WTC11 (cell line): ENCODE results near the gene DNAJB8. TPM values are rescaled to one million over a fixed set of nuclear protein-coding genes. Genes with fewer than 3 reads are reported as not detected.

Experiments
- ATAC-seq: fragments of 200-7000 bp; cut with Tn5 transposase; 2 replicates; pipeline ENCODE4 v1.10.0; 2021; ENCODE audit warnings: mild to moderate bottlenecking, moderate library complexity
- CTCF ChIA-PET: fragments of 300-600 bp; sonication (Branson Sonifier 250); formaldehyde crosslinking; loops from one replicate; lab custom pipeline; 2021; ENCODE audit warnings: antibody characterized with exemption; lab: Charles Lee
- POLR2A ChIA-PET: fragments of 350-600 bp; sonication (Branson Sonifier 250); formaldehyde crosslinking; loops from one replicate; lab custom pipeline; 2021; ENCODE audit warnings: antibody characterized with exemption; lab: Charles Lee
- DNase-seq: peaks from one replicate; pipeline ENCODE4 v3.0.0; 2021; ENCODE audit warnings: low spot score
- H3K27ac Mint-ChIP-seq: 2 replicates; pipeline ENCODE4 v1.8.0; 2021; ENCODE audit warnings: mixed read lengths
- H3K27me3 Mint-ChIP-seq: 2 replicates; pipeline ENCODE4 v1.8.0; 2021; ENCODE audit warnings: low read depth, mild to moderate bottlenecking, moderate library complexity, mixed read lengths
- H3K36me3 Mint-ChIP-seq: 2 replicates; pipeline ENCODE4 v1.8.0; 2021; ENCODE audit warnings: mixed read lengths
- H3K4me1 Mint-ChIP-seq: 2 replicates; pipeline ENCODE4 v1.8.0; 2022; ENCODE audit warnings: mixed read lengths
- H3K4me3 Mint-ChIP-seq: 2 replicates; pipeline ENCODE4 v1.8.0; 2021; ENCODE audit warnings: mild to moderate bottlenecking, moderate library complexity, mixed read lengths
- H3K9me3 Mint-ChIP-seq: 2 replicates; pipeline ENCODE4 v1.8.0; 2021; ENCODE audit warnings: mixed read lengths
- CREM ChIP-seq: sonication (generic); formaldehyde crosslinking; IDR thresholded peaks from 2 replicates; pipeline ENCODE4 v1.8.1; 2022; ENCODE audit warnings: mild to moderate bottlenecking, missing genetic modification reagents, moderate library complexity
- IRF1 ChIP-seq: sonication (generic); formaldehyde crosslinking; IDR thresholded peaks from 2 replicates; pipeline ENCODE4 v1.8.0; 2023; ENCODE audit warnings: missing genetic modification reagents
- MLX ChIP-seq: sonication (generic); formaldehyde crosslinking; IDR thresholded peaks from 2 replicates; pipeline ENCODE4 v1.8.1; 2023; ENCODE audit warnings: mild to moderate bottlenecking, missing genetic modification reagents, moderate library complexity
- NFE2L1 ChIP-seq: sonication (generic); formaldehyde crosslinking; IDR thresholded peaks from 2 replicates; pipeline ENCODE4 v1.8.1; 2023; ENCODE audit warnings: missing genetic modification reagents
- NR1H2 ChIP-seq: sonication (generic); formaldehyde crosslinking; IDR thresholded peaks from 2 replicates; pipeline ENCODE4 v1.9.0; 2021; ENCODE audit warnings: mild to moderate bottlenecking, moderate library complexity, missing genetic modification reagents
- PRRX2 ChIP-seq: fragments of 250-450 bp; sonication (Bioruptor Pico); IDR thresholded peaks from 2 replicates; pipeline ENCODE4 v1.8.0; 2021; ENCODE audit warnings: mild to moderate bottlenecking
- USF2 ChIP-seq: sonication (generic); formaldehyde crosslinking; IDR thresholded peaks from 2 replicates; pipeline ENCODE4 v1.8.1; 2023; ENCODE audit warnings: mild to moderate bottlenecking, missing genetic modification reagents, moderate library complexity
- ZNF138 ChIP-seq: sonication (generic); formaldehyde crosslinking; conservative IDR thresholded peaks from 2 replicates; pipeline ENCODE4 v1.8.1; 2022; ENCODE audit warnings: mild to moderate bottlenecking, moderate library complexity, missing genetic modification reagents
- total RNA-seq: library from RNA; stranded (reverse); gene quantifications from 3 replicates; pipeline ENCODE4 v1.2.3, GENCODE V29; 2021
- TF ChIP-seq, protein P1 (sequence below): fragments of 250-450 bp; sonication (Bioruptor Pico); IDR thresholded peaks from 2 replicates; pipeline ENCODE4 v1.9.0; 2021; ENCODE audit warnings: mild to moderate bottlenecking
- TF ChIP-seq, protein P2 (sequence below): sonication (generic); formaldehyde crosslinking; IDR thresholded peaks from 2 replicates; pipeline ENCODE4 v1.8.1; 2023; ENCODE audit warnings: mild to moderate bottlenecking, missing genetic modification reagents
- TF ChIP-seq, protein P3 (sequence below): fragments of 250-450 bp; sonication (Bioruptor Pico); IDR thresholded peaks from 2 replicates; pipeline ENCODE4 v1.9.0; 2021; ENCODE audit warnings: mild to moderate bottlenecking, borderline replicate concordance
- TF ChIP-seq, protein P4 (sequence below): sonication (generic); formaldehyde crosslinking; IDR thresholded peaks from 2 replicates; pipeline ENCODE4 v1.8.1; 2022; ENCODE audit warnings: missing genetic modification reagents, borderline replicate concordance
- TF ChIP-seq, protein P5 (sequence below): fragments of 200-600 bp; IDR thresholded peaks from 2 replicates; pipeline ENCODE4 v1.8.0; 2022; ENCODE audit warnings: antibody characterized with exemption
- TF ChIP-seq, protein P6 (sequence below): sonication (generic); formaldehyde crosslinking; IDR thresholded peaks from 2 replicates; pipeline ENCODE4 v1.8.1; 2023; ENCODE audit warnings: mild to moderate bottlenecking, missing genetic modification reagents

Gene DNAJB8
- total RNA-seq, 1 experiment from 2014 or later, result not detected

DNA sequence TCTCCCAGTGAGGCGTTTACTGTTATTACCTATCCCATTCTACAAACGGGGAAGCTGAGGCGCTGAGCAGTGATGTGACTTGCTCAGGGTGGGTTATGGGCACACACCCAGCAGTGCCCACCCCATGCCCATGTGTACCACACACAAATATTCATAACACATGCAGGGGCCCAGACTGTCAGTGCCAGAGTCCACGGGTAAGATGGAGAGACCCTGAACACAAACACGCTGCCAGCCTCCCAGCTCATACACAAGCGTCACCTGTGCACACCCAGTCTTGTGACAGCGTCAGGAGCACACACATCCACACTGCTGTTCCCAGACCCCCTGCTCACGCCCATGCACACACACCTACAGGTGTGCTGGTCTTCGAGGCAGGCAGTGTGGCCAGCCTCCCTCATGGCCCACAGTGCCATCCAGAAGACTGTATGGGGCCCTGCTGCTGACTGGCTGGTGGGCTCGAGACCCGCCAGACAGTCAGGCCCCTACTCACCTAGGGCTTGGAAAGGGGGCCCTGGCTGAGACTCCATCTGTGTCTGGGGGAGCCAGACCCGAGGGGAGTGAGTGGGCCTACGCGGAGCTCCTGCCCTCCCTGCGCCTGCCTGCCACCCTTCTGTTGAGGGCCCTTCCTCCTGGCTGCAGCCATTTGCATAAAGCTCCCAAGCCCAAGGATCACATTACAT is 39.4 kb downstream of the DNAJB8 start:
- ATAC-seq (0 out of 2 replicates have a peak, but pooled peaks have one; percentile 5), DNase-seq (no peak)
- Mint-ChIP-seq H3K27ac (no peak overlapping the region), H3K4me1 (peaks cover 32% of the 10 kb centered on the region), H3K4me3 (0 out of 2 replicates have a peak overlapping the region, but pooled peaks have one; percentile 3), H3K36me3 (no peaks in the 10 kb centered on the region), H3K9me3 (no peaks in the 10 kb centered on the region), H3K27me3 (peaks cover 67% of the 10 kb centered on the region)
- ChIA-PET CTCF (interaction anchor here (0.5 to 5.6 kb wide), 11 partner anchors 11 to 257 kb away, joined by 3 to 54 read pairs (median 9); partner anchors contain the start of gene GATA2), POLR2A (interaction anchor here (0.5 kb wide), 1 partner anchor 59 kb away, joined by 3 read pairs; no protein-coding TSS in a partner anchor)
- TF ChIP-seq MLX (CRISPR knock-in tag) (0 out of 2 replicates have a peak, but pooled peaks have one; percentile 39), NR1H2 (no peak)
- TF ChIP-seq, protein P1, sequence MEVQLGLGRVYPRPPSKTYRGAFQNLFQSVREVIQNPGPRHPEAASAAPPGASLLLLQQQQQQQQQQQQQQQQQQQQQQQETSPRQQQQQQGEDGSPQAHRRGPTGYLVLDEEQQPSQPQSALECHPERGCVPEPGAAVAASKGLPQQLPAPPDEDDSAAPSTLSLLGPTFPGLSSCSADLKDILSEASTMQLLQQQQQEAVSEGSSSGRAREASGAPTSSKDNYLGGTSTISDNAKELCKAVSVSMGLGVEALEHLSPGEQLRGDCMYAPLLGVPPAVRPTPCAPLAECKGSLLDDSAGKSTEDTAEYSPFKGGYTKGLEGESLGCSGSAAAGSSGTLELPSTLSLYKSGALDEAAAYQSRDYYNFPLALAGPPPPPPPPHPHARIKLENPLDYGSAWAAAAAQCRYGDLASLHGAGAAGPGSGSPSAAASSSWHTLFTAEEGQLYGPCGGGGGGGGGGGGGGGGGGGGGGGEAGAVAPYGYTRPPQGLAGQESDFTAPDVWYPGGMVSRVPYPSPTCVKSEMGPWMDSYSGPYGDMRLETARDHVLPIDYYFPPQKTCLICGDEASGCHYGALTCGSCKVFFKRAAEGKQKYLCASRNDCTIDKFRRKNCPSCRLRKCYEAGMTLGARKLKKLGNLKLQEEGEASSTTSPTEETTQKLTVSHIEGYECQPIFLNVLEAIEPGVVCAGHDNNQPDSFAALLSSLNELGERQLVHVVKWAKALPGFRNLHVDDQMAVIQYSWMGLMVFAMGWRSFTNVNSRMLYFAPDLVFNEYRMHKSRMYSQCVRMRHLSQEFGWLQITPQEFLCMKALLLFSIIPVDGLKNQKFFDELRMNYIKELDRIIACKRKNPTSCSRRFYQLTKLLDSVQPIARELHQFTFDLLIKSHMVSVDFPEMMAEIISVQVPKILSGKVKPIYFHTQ (CRISPR knock-in tag), result no peak

DNA sequence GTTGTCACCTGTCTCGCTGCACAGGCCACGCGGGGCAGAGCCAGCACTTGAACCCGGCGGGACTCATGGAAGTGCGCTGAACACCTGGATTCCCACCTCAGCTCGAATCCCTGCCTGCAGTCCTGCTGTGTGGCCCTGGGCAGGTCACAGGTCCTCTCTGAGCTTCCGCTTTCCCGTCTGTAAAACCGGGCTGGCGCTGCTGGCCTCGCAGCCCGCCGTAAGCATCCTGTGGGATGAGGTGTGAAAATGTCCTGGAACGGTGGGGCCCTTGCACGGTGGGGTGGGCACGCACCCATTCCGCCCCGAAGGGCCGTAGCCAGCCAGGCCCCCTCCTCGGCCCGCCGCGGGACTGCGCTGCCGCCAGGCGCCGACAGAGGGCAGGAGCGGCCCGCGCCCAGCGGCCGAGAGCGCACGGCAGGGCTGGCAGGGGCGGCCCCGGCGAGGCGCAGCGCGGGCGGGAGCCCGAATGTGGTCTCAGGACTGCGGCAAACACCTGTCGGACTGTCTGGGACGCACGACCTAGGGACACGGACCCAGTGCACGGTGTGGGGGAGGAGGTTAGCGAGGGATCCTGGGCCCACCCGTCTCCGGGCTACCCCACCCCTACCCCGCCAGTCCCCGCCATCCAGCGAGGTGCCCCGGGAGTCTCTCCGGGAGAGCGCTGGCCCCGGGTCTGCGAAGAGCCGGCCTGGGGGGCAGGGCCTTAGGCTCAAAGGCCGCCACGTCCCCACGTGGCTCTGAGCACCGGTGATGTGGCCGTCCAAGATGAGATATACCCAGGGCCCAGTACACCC is 40.4 kb downstream of the DNAJB8 start:
- H3K4me1 Mint-ChIP-seq, result peaks cover 22% of the 10 kb centered on the region
- H3K9me3 Mint-ChIP-seq, result no peaks in the 10 kb centered on the region
- peak; percentile 81 for ATAC-seq
- no peak overlapping the region for H3K27ac Mint-ChIP-seq
- H3K27me3 Mint-ChIP-seq, result peaks cover 57% of the 10 kb centered on the region
- peak; percentile 77 for DNase-seq
- ChIA-PET POLR2A (no interaction called here), CTCF (interaction anchor here (0.5 to 5.6 kb wide), 21 partner anchors 12 to 420 kb away, joined by 3 to 54 read pairs (median 5); no protein-coding TSS in a partner anchor)
- H3K36me3 Mint-ChIP-seq, result no peaks in the 10 kb centered on the region
- H3K4me3 Mint-ChIP-seq, result no peak overlapping the region
- TF ChIP-seq CREM (CRISPR knock-in tag) (peak; percentile 70; the same call in 1 of the 2 replicates), USF2 (no peak), IRF1 (CRISPR knock-in tag) (no peak), ZNF138 (CRISPR knock-in tag) (no peak), NFE2L1 (no peak), PRRX2 (no peak)
- TF ChIP-seq, protein P2, sequence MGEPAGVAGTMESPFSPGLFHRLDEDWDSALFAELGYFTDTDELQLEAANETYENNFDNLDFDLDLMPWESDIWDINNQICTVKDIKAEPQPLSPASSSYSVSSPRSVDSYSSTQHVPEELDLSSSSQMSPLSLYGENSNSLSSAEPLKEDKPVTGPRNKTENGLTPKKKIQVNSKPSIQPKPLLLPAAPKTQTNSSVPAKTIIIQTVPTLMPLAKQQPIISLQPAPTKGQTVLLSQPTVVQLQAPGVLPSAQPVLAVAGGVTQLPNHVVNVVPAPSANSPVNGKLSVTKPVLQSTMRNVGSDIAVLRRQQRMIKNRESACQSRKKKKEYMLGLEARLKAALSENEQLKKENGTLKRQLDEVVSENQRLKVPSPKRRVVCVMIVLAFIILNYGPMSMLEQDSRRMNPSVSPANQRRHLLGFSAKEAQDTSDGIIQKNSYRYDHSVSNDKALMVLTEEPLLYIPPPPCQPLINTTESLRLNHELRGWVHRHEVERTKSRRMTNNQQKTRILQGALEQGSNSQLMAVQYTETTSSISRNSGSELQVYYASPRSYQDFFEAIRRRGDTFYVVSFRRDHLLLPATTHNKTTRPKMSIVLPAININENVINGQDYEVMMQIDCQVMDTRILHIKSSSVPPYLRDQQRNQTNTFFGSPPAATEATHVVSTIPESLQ (CRISPR knock-in tag), result no peak
- TF ChIP-seq, protein P3, sequence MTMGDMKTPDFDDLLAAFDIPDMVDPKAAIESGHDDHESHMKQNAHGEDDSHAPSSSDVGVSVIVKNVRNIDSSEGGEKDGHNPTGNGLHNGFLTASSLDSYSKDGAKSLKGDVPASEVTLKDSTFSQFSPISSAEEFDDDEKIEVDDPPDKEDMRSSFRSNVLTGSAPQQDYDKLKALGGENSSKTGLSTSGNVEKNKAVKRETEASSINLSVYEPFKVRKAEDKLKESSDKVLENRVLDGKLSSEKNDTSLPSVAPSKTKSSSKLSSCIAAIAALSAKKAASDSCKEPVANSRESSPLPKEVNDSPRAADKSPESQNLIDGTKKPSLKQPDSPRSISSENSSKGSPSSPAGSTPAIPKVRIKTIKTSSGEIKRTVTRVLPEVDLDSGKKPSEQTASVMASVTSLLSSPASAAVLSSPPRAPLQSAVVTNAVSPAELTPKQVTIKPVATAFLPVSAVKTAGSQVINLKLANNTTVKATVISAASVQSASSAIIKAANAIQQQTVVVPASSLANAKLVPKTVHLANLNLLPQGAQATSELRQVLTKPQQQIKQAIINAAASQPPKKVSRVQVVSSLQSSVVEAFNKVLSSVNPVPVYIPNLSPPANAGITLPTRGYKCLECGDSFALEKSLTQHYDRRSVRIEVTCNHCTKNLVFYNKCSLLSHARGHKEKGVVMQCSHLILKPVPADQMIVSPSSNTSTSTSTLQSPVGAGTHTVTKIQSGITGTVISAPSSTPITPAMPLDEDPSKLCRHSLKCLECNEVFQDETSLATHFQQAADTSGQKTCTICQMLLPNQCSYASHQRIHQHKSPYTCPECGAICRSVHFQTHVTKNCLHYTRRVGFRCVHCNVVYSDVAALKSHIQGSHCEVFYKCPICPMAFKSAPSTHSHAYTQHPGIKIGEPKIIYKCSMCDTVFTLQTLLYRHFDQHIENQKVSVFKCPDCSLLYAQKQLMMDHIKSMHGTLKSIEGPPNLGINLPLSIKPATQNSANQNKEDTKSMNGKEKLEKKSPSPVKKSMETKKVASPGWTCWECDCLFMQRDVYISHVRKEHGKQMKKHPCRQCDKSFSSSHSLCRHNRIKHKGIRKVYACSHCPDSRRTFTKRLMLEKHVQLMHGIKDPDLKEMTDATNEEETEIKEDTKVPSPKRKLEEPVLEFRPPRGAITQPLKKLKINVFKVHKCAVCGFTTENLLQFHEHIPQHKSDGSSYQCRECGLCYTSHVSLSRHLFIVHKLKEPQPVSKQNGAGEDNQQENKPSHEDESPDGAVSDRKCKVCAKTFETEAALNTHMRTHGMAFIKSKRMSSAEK (CRISPR knock-in tag), result no peak
- TF ChIP-seq, protein P4, sequence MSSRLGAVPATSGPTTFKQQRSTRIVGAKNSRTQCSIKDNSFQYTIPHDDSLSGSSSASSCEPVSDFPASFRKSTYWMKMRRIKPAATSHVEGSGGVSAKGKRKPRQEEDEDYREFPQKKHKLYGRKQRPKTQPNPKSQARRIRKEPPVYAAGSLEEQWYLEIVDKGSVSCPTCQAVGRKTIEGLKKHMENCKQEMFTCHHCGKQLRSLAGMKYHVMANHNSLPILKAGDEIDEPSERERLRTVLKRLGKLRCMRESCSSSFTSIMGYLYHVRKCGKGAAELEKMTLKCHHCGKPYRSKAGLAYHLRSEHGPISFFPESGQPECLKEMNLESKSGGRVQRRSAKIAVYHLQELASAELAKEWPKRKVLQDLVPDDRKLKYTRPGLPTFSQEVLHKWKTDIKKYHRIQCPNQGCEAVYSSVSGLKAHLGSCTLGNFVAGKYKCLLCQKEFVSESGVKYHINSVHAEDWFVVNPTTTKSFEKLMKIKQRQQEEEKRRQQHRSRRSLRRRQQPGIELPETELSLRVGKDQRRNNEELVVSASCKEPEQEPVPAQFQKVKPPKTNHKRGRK (CRISPR knock-in tag), result no peak
- TF ChIP-seq, protein P5, sequence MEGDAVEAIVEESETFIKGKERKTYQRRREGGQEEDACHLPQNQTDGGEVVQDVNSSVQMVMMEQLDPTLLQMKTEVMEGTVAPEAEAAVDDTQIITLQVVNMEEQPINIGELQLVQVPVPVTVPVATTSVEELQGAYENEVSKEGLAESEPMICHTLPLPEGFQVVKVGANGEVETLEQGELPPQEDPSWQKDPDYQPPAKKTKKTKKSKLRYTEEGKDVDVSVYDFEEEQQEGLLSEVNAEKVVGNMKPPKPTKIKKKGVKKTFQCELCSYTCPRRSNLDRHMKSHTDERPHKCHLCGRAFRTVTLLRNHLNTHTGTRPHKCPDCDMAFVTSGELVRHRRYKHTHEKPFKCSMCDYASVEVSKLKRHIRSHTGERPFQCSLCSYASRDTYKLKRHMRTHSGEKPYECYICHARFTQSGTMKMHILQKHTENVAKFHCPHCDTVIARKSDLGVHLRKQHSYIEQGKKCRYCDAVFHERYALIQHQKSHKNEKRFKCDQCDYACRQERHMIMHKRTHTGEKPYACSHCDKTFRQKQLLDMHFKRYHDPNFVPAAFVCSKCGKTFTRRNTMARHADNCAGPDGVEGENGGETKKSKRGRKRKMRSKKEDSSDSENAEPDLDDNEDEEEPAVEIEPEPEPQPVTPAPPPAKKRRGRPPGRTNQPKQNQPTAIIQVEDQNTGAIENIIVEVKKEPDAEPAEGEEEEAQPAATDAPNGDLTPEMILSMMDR, result peak; percentile 79
- TF ChIP-seq, protein P6, sequence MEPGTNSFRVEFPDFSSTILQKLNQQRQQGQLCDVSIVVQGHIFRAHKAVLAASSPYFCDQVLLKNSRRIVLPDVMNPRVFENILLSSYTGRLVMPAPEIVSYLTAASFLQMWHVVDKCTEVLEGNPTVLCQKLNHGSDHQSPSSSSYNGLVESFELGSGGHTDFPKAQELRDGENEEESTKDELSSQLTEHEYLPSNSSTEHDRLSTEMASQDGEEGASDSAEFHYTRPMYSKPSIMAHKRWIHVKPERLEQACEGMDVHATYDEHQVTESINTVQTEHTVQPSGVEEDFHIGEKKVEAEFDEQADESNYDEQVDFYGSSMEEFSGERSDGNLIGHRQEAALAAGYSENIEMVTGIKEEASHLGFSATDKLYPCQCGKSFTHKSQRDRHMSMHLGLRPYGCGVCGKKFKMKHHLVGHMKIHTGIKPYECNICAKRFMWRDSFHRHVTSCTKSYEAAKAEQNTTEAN (CRISPR knock-in tag), result no peak
